ENCODE measurements around the gene GRM4.

Gene GRM4

GRCh38 chr6:34041385-34041784 is 104.5 kb downstream of the GRM4 start:
- DNase-seq (ENCODE audit: low spot score) = no peak

GRCh38 chr6:34039943-34040342 is 105.9 kb downstream of the GRM4 start:
- DNase-seq (ENCODE audit: low spot score) = no peak

GRCh38 chr6:34037151-34037550 is 108.7 kb downstream of the GRM4 start:
- DNase-seq (ENCODE audit: low spot score) = no peak

GRCh38 chr6:34036357-34037069 is 109.4 kb downstream of the GRM4 start:
- no peak for DNase-seq (ENCODE audit: low spot score)

- DNase-seq (ENCODE audit: low spot score) = no peak
These were observed 110.1 kb downstream of the GRM4 start for GRCh38 chr6:34035704-34036356.

GRCh38 chr6:34035161-34035560 is 110.7 kb downstream of the GRM4 start:
- no peak for DNase-seq (ENCODE audit: low spot score)

- no peak for DNase-seq (ENCODE audit: low spot score)
These were observed 113.0 kb downstream of the GRM4 start for GRCh38 chr6:34032856-34033255.

GRCh38 chr6:34031625-34032383 is 114.1 kb downstream of the GRM4 start:
- no peak for DNase-seq (ENCODE audit: low spot score)

GRCh38 chr6:34030831-34031624 is 114.9 kb downstream of the GRM4 start:
- no peak for DNase-seq (ENCODE audit: low spot score)

GRCh38 chr6:34029489-34030280 is 116.2 kb downstream of the GRM4 start:
- DNase-seq (ENCODE audit: low spot score) = no peak

GRCh38 chr6:34028691-34029360 is 117.1 kb downstream of the GRM4 start:
- DNase-seq (ENCODE audit: low spot score) = no peak

- DNase-seq (ENCODE audit: low spot score) = no peak
These were observed 117.9 kb downstream of the GRM4 start for GRCh38 chr6:34027939-34028441.

- peak; percentile 71 for DNase-seq (ENCODE audit: low spot score)
These were observed 118.4 kb downstream of the GRM4 start for GRCh38 chr6:34027445-34027936.

GRCh38 chr6:34025861-34026260 is 120.0 kb downstream of the GRM4 start:
- DNase-seq (ENCODE audit: low spot score) = no peak

- no peak for DNase-seq (ENCODE audit: low spot score)
These were observed 120.6 kb downstream of the GRM4 start for GRCh38 chr6:34025112-34025807.

- DNase-seq (ENCODE audit: low spot score) = no peak
These were observed 123.0 kb downstream of the GRM4 start for GRCh38 chr6:34022873-34023255.

- no peak for DNase-seq (ENCODE audit: low spot score)
These were observed 123.5 kb downstream of the GRM4 start for GRCh38 chr6:34022250-34022872.

- no peak for DNase-seq (ENCODE audit: low spot score)
These were observed 124.2 kb downstream of the GRM4 start for GRCh38 chr6:34021554-34022190.

Measured in hepatic stellate cell (primary cell).